Omental fat pad (tissue), 4 donors: ENCODE data around the gene ARL13B. TPM values are rescaled to one million over a fixed set of nuclear protein-coding genes. Genes with fewer than 3 reads are reported as not detected.

Experiments used
- ATAC-seq: fragments of 150-250 bp; one replicate; pipeline ENCODE4 v1.9.1; 2016; ENCODE audit warnings: mild to moderate bottlenecking, moderate library complexity; ENCODE audit not compliant: low FRiP score
- DNase-seq: peaks from one replicate; pipeline ENCODE4 v3.0.0-alpha.2; 2019; ENCODE audit warnings: low spot score
- CTCF ChIP-seq, 3 donors: fragments of 450-650 bp; IDR thresholded peaks; one replicate each; pipeline ENCODE4 v1.5.1; 2016 to 2017; ENCODE audit warnings: antibody characterized with exemption in 3 of 3, mild to moderate bottlenecking in 3 of 3, moderate library complexity in 2 of 3
- total RNA-seq, 4 donors: library from RNA; depleted of rRNA; stranded (reverse); fragments of >200 nt; gene quantifications; one replicate each; pipeline ENCODE4 v1.1.0, GENCODE V29; 2016

ARL13B gene
- total RNA-seq, 4 donors from 2014 or later: 6.8 to 14.5 (median 12.1) TPM

GRCh38 chr3:94062513-94063404 lies 82.8 kb downstream of the ARL13B start, which contains the start of the genes DHFR2 and NSUN3:
Gene DHFR2 (minus strand): TSS chr3:94062916. CDS start chr3:94061511, 1,405 bp downstream.
Gene NSUN3 (plus strand): TSS chr3:94063061. CDS start chr3:94063127, 66 bp downstream.
- ATAC-seq (peak; percentile 98), DNase-seq (peak; percentile 73)
- no peak for TF ChIP-seq CTCF (IDR thresholded peaks at IDR 0.05)

GRCh38 chr3:94063496-94064119 lies 83.7 kb downstream of the ARL13B start:
- no peak for TF ChIP-seq CTCF (IDR thresholded peaks at IDR 0.05)
- DNase-seq (no peak), ATAC-seq (no peak)

GRCh38 chr3:94064243-94064860 lies 84.4 kb downstream of the ARL13B start:
- no peak for ATAC-seq
- no peak for DNase-seq
- no peak for TF ChIP-seq CTCF (IDR thresholded peaks at IDR 0.05)

- ATAC-seq: no peak
- TF ChIP-seq CTCF (IDR thresholded peaks at IDR 0.05): no peak
These were observed 85.2 kb downstream of the ARL13B start for GRCh38 chr3:94065122-94065521.

GRCh38 chr3:94065819-94066480 lies 86.0 kb downstream of the ARL13B start:
- no peak for TF ChIP-seq CTCF (IDR thresholded peaks at IDR 0.05)
- ATAC-seq (no peak), DNase-seq (no peak)

More at GRCh38 chr3:94065122-94065521, 85.2 kb downstream of the ARL13B start:
- DNase-seq: no peak
